HG03045 (cell line): ENCODE measurements around the gene REC114.
"Not testable (repeated sequence)": the region's sequence is repeated elsewhere in the genome, so short reads cannot be mapped to it uniquely, and the experiment has no call there.

Experiments used
- ATAC-seq: cut with Tn5 transposase; IDR thresholded peaks from one replicate; pipeline ENCODE4 v1.9.1; 2021; ENCODE audit warnings: mild to moderate bottlenecking, moderate library complexity; ENCODE audit not compliant: unreplicated experiment

REC114 gene

GRCh38 chr15:73454096-73454495, 11.1 kb downstream of the REC114 start:
- no peak for ATAC-seq

- no peak for ATAC-seq
These were observed 12.9 kb downstream of the REC114 start for GRCh38 chr15:73455876-73456275.

- no peak for ATAC-seq
These were observed 14.4 kb downstream of the REC114 start for GRCh38 chr15:73457334-73457733.

- ATAC-seq = no peak
These were observed 17.7 kb downstream of the REC114 start for GRCh38 chr15:73460662-73461061.

- no peak for ATAC-seq
These were observed 21.6 kb downstream of the REC114 start for GRCh38 chr15:73464602-73465001.

- ATAC-seq = no peak
These were observed 24.8 kb downstream of the REC114 start for GRCh38 chr15:73467758-73468157.

- no peak for ATAC-seq
These were observed 31.8 kb downstream of the REC114 start for GRCh38 chr15:73474785-73475184.

GRCh38 chr15:73476704-73477216, 33.8 kb downstream of the REC114 start:
- no peak for ATAC-seq

- ATAC-seq = no peak
These were observed 37.1 kb downstream of the REC114 start for GRCh38 chr15:73480050-73480449.

- no peak for ATAC-seq
These were observed 39.2 kb downstream of the REC114 start for GRCh38 chr15:73482166-73482565.

GRCh38 chr15:73483053-73483452, 40.1 kb downstream of the REC114 start:
- no peak for ATAC-seq

GRCh38 chr15:73485372-73485771, 42.4 kb downstream of the REC114 start:
- no peak for ATAC-seq

- not testable (repeated sequence) for ATAC-seq
These were observed 42.9 kb downstream of the REC114 start for GRCh38 chr15:73485885-73486284.

- ATAC-seq = no peak
These were observed 45.7 kb downstream of the REC114 start for GRCh38 chr15:73488698-73489097.

- ATAC-seq = no peak
These were observed 51.0 kb downstream of the REC114 start for GRCh38 chr15:73493922-73494321.

GRCh38 chr15:73495181-73495580, 52.2 kb downstream of the REC114 start:
- no peak for ATAC-seq

GRCh38 chr15:73500696-73501095, 57.7 kb downstream of the REC114 start:
- ATAC-seq = no peak

- no peak for ATAC-seq
These were observed 61.9 kb downstream of the REC114 start for GRCh38 chr15:73504885-73505284.

- no peak for ATAC-seq
These were observed 72.6 kb downstream of the REC114 start for GRCh38 chr15:73515527-73515926.

GRCh38 chr15:73517566-73517965, 74.6 kb downstream of the REC114 start:
- ATAC-seq = no peak

- no peak for ATAC-seq
These were observed 75.4 kb downstream of the REC114 start for GRCh38 chr15:73518180-73518862.

- no peak for ATAC-seq
These were observed 76.1 kb downstream of the REC114 start for GRCh38 chr15:73518876-73519733.
